Lung (tissue), 12 donors: ENCODE data around the gene ZNF362. TPM values are rescaled to one million over a fixed set of nuclear protein-coding genes. Genes with fewer than 3 reads are reported as not detected.

Experiments
- ATAC-seq: fragments of 200-7000 bp; cut with Tn5 transposase; one replicate; pipeline ENCODE4 v1.9.1; 2020; ENCODE audit warnings: moderate number of reproducible peaks; ENCODE audit not compliant: insufficient read depth, low FRiP score
- DNase-seq, 3 donors: peaks; one replicate each; pipeline ENCODE4 v3.0.0-alpha.2; 2013 to 2017
- H3K27ac ChIP-seq, 2 donors: one replicate each; pipeline ENCODE4 v1.5.1; 2013; ENCODE audit warnings: mild to moderate bottlenecking in 2 of 2, moderate library complexity in 2 of 2, control low read depth in 1 of 2, inconsistent platforms in 1 of 2, low read depth in 1 of 2, low read length in 1 of 2
- H3K27me3 ChIP-seq, 3 donors: one replicate each; pipeline ENCODE4 v1.5.1; 2013; ENCODE audit warnings: low read length in 2 of 3; ENCODE audit not compliant: control insufficient read depth in 3 of 3, insufficient read depth in 3 of 3
- H3K36me3 ChIP-seq, 4 donors: one replicate each; pipeline ENCODE4 v1.5.1; 2013; ENCODE audit warnings: low read length in 4 of 4, mild to moderate bottlenecking in 1 of 4, moderate library complexity in 1 of 4; ENCODE audit not compliant: control insufficient read depth in 4 of 4, insufficient read depth in 4 of 4
- H3K4me1 ChIP-seq, 5 donors: one replicate each; pipeline ENCODE4 v1.5.1; 2013; ENCODE audit warnings: low read length in 5 of 5, mild to moderate bottlenecking in 2 of 5, moderate library complexity in 1 of 5; ENCODE audit not compliant: control insufficient read depth in 5 of 5, insufficient read depth in 5 of 5
- H3K4me3 ChIP-seq: one replicate; pipeline ENCODE4 v1.5.1; 2013; ENCODE audit warnings: mild to moderate bottlenecking, control low read depth, moderate library complexity
- H3K9ac ChIP-seq, 2 donors: one replicate each; pipeline ENCODE4 v1.5.1; 2013; ENCODE audit warnings: low read length in 2 of 2, control low read depth in 1 of 2; ENCODE audit not compliant: insufficient read depth in 1 of 2
- H3K9me3 ChIP-seq, 4 donors: one replicate each; pipeline ENCODE4 v1.5.1; 2013; ENCODE audit warnings: low read length in 3 of 4, mild to moderate bottlenecking in 1 of 4, moderate library complexity in 1 of 4; ENCODE audit not compliant: control insufficient read depth in 4 of 4, insufficient read depth in 3 of 4
- WGBS, 2 donors: extraction: QIAGEN DNeasy Blood & Tissue Kit; methylation state at CpG; one replicate each; pipeline ENCODE4 v1.1.7; 2013; 5-methylcytosine and 5-hydroxymethylcytosine counted together
- polyA plus RNA-seq, 2 donors: library from polyadenylated mRNA; stranded (reverse); fragments of 200-250 nt; gene quantifications; one replicate each; pipeline ENCODE4 v1.2.1, GENCODE V29; 2013
- total RNA-seq, 2 donors: library from RNA; depleted of rRNA in 1 of 2; stranded (reverse); fragments of >200 nt in 1 of 2; gene quantifications; one replicate each; pipeline ENCODE4 v1.2.1, GENCODE V29; 2014 to 2021
- TF ChIP-seq, protein P1 (sequence below): IDR thresholded peaks from 2 replicates; pipeline ENCODE4 v1.5.1; 2012; ENCODE audit warnings: mild to moderate bottlenecking; ENCODE audit errors: control extremely low read depth, extremely low read depth
- donor health status: control.
- donor health status: control.
- donor health status: Bipolar disorder and iron deficiency.
- donor health status: healthy.
- donor health status: DM: yes; HTN: yes; CAD: no.

Gene ZNF362
- total and polyA plus RNA-seq, 4 donors = 10.2 to 35.0 (median 16.5) TPM

DNA sequence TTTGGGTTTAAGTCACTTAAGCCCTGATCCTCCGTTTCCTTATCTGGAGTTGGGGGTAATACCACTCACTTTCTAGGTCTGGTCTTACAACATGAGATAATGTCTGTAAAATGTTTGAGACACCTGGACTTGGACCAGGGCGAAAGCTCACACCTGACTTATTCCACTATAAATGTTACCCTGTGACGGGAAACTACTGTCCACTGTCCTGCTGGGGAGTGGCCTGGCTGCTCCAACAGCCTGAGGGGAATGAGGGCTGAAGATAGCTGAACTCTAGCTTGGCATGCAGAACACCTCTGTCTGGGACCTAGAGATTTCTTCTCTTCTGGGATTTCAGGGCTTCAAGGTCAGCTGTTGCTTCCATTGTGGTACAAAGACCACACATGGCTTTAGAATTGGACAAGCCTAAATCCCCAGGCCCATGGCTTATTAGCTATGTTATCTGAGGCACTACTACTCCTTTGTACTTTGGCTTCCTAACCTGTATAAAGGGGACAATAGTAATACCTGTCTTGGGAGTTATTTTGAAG lies 74.1 kb downstream of the ZNF362 start:
- peaks cover 3 to 34% (median 6%) of the 10 kb centered on the region in 5 donors for H3K4me1 ChIP-seq
- H3K27me3 ChIP-seq = no peaks in the 10 kb centered on the region
- H3K27ac ChIP-seq = no peak overlapping the region
- peaks cover 46 to 69% (median 63%) of the 10 kb centered on the region in 4 donors for H3K36me3 ChIP-seq
- ATAC-seq (no peak), DNase-seq (no peak)
- no peaks in the 10 kb centered on the region for H3K9me3 ChIP-seq
- H3K4me3 ChIP-seq = no peak overlapping the region
- TF ChIP-seq, protein P1, sequence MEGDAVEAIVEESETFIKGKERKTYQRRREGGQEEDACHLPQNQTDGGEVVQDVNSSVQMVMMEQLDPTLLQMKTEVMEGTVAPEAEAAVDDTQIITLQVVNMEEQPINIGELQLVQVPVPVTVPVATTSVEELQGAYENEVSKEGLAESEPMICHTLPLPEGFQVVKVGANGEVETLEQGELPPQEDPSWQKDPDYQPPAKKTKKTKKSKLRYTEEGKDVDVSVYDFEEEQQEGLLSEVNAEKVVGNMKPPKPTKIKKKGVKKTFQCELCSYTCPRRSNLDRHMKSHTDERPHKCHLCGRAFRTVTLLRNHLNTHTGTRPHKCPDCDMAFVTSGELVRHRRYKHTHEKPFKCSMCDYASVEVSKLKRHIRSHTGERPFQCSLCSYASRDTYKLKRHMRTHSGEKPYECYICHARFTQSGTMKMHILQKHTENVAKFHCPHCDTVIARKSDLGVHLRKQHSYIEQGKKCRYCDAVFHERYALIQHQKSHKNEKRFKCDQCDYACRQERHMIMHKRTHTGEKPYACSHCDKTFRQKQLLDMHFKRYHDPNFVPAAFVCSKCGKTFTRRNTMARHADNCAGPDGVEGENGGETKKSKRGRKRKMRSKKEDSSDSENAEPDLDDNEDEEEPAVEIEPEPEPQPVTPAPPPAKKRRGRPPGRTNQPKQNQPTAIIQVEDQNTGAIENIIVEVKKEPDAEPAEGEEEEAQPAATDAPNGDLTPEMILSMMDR = no peak
- WGBS, 2 donors = 93 to 96% methylated on average over 3 of the region's 3 CpGs
- no peak overlapping the region for H3K9ac ChIP-seq

DNA sequence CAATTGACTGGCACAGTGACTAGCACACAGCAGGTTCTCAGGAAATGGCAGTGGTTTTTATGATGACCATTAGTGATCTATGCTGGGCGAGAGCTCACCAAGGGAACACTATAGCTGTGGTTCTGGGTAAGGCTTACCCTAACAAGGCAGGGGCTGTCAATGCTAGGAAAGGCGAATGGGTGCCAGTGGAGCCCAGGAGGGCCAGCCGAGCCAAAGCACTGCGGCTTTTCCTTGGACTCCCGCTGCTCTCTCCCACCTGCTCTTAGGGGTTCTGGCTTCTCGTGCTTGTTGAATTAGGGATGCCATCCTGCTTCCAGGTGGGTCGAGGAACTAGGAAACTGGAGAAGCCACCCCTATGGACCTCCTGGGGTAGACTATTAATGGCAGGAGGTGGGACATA lies 74.6 kb downstream of the ZNF362 start:
- 95 to 97% methylated on average over 7 of the region's 7 CpGs for WGBS, 2 donors
- TF ChIP-seq, protein P1 = no peak
- H3K27me3 ChIP-seq = no peaks in the 10 kb centered on the region
- no peak overlapping the region for H3K4me3 ChIP-seq
- H3K9me3 ChIP-seq = no peaks in the 10 kb centered on the region
- peak overlapping the region in 1 of 2 donors; percentile 28 for H3K27ac ChIP-seq
- H3K9ac ChIP-seq = no peak overlapping the region
- no peak for ATAC-seq
- no peak for DNase-seq
- H3K4me1 ChIP-seq = peaks cover 3 to 34% (median 6%) of the 10 kb centered on the region in 5 donors
- peaks cover 41 to 66% (median 59%) of the 10 kb centered on the region in 4 donors for H3K36me3 ChIP-seq

DNA sequence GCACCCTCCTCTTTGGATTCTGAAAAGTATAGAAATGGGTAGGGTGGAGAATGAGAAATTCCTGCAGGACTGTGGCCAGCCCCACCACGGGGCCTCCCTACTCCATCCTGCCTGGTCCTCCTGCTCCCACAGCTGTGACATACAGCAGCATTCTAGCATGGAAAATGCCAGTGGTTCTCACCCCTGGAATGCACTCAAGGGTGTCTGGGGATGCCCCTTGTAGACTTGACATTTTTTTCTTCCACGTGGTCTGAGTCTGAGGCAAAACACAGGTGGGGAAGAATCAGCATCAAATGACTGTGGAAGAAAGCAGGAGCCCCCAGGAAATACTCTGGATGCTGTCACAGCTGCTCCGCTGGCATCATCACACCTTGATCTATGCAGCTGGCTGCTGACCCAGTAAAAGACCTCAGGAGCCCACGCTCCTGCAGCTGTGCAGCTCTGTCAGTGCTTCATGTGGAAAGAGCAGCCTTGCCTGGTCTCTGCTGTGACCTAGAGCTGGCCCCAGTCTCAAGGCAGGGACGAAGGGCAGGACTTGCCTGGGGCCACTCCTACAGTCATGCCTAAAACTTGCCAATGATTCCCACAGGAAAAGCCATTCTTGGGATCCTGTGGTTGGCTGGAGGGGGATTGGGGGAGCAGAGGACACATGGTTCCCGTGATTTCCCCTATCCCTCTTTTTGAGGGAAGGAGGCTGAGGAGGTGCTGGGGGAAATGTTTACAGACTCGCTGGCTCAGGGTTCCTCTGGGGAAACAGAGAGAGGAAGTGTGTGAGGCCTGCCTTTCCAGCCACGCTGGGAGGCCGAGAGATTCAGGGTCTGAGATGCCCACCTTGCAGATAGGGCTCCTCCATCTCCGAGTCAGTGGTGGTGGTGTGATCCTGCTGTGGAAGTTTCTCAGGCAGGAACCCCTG lies 75.4 kb downstream of the ZNF362 start:
- H3K9ac ChIP-seq = no peak overlapping the region

More for the DNA sequence above, 75.4 kb downstream of the ZNF362 start:
- Histone ChIP-seq H3K27me3 (no peaks in the 10 kb centered on the region), H3K36me3 (peaks cover 37 to 60% (median 54%) of the 10 kb centered on the region in 4 donors), H3K4me3 (no peak overlapping the region), H3K4me1 (peaks cover 3 to 37% (median 6%) of the 10 kb centered on the region in 5 donors), H3K9me3 (no peaks in the 10 kb centered on the region), H3K27ac (peak overlapping the region in 1 of 2 donors; percentile 75)
- WGBS, 2 donors = 59 to 65% methylated on average over 10 of the region's 10 CpGs
- DNase-seq = peak in 1 of 3 donors; percentile 19
- TF ChIP-seq, protein P1 = no peak
- no peak for ATAC-seq
